Transverse colon (tissue), 3 donors: Measurements from ENCODE around the gene RPL15.

Experiments used
- EP300 ChIP-seq: sonication (generic); formaldehyde crosslinking; IDR thresholded peaks from one replicate; pipeline ENCODE4 v1.6.1; 2017; ENCODE audit warnings: antibody characterized with exemption, low read depth
- POLR2A ChIP-seq: fragments of 450-650 bp; IDR thresholded peaks from one replicate; pipeline ENCODE4 v1.6.1; 2016; ENCODE audit warnings: antibody characterized with exemption, mild to moderate bottlenecking, moderate library complexity
- TF ChIP-seq, protein P1 (sequence below), 5 experiments: fragments of 200-600 bp in 3 of 5; fragments of 450-650 bp in 2 of 5; sonication (generic) in 3 of 5; IDR thresholded peaks; 1 replicate in 2 of 5; 2 replicates in 3 of 5; pipeline ENCODE4 v1.5.1; 2016 to 2017; ENCODE audit warnings: antibody characterized with exemption in 5 of 5, inconsistent platforms in 3 of 5, mild to moderate bottlenecking in 2 of 5, moderate library complexity in 1 of 5

GRCh38 chr3:23953523-23953922 lies 36.6 kb downstream of the RPL15 start:
- TF ChIP-seq, protein P1, sequence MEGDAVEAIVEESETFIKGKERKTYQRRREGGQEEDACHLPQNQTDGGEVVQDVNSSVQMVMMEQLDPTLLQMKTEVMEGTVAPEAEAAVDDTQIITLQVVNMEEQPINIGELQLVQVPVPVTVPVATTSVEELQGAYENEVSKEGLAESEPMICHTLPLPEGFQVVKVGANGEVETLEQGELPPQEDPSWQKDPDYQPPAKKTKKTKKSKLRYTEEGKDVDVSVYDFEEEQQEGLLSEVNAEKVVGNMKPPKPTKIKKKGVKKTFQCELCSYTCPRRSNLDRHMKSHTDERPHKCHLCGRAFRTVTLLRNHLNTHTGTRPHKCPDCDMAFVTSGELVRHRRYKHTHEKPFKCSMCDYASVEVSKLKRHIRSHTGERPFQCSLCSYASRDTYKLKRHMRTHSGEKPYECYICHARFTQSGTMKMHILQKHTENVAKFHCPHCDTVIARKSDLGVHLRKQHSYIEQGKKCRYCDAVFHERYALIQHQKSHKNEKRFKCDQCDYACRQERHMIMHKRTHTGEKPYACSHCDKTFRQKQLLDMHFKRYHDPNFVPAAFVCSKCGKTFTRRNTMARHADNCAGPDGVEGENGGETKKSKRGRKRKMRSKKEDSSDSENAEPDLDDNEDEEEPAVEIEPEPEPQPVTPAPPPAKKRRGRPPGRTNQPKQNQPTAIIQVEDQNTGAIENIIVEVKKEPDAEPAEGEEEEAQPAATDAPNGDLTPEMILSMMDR (IDR thresholded peaks at IDR 0.05), result no peak
- no peak for TF ChIP-seq POLR2A
- TF ChIP-seq EP300, result no peak
